NT2/D1 (cell line): ENCODE measurements around the gene COL23A1.
"Not testable (repeated sequence)": the region's sequence is repeated elsewhere in the genome, so short reads cannot be mapped to it uniquely, and the experiment has no call there.

ENCODE experiments used
- DNase-seq: peaks from one replicate; pipeline ENCODE4 v3.0.0-alpha.2; 2011; ENCODE audit warnings: low read depth, low spot score
- H3K27me3 ChIP-seq: 2 replicates; pipeline ENCODE4 v1.6.0; 2011; ENCODE audit warnings: mild to moderate bottlenecking; ENCODE audit not compliant: insufficient read length, insufficient read depth
- H3K36me3 ChIP-seq: 2 replicates; pipeline ENCODE4 v1.6.1; 2011; ENCODE audit warnings: mild to moderate bottlenecking, low read length, mixed read lengths; ENCODE audit not compliant: insufficient read depth, insufficient read length
- H3K4me1 ChIP-seq: 2 replicates; pipeline ENCODE4 v1.5.1; 2011; ENCODE audit not compliant: insufficient read depth, insufficient read length
- H3K4me3 ChIP-seq: 2 replicates; pipeline ENCODE4 v1.5.1; 2011; ENCODE audit warnings: low read depth; ENCODE audit not compliant: insufficient read length
- H3K9ac ChIP-seq: 2 replicates; pipeline ENCODE4 v1.6.0; 2011; ENCODE audit warnings: low read depth; ENCODE audit not compliant: insufficient read length
- H3K9me3 ChIP-seq: 2 replicates; pipeline ENCODE4 v1.5.1; 2011; ENCODE audit warnings: mild to moderate bottlenecking, low read length; ENCODE audit not compliant: insufficient read depth
- SUZ12 ChIP-seq: IDR thresholded peaks from 2 replicates; pipeline ENCODE4 v1.6.1; 2011; ENCODE audit not compliant: insufficient read length, insufficient read depth; ENCODE audit errors: extremely low read depth
- YY1 ChIP-seq: IDR thresholded peaks from 2 replicates; pipeline ENCODE4 v1.6.1; 2011; ENCODE audit not compliant: insufficient read length, insufficient read depth
- ZNF274 ChIP-seq: IDR thresholded peaks from 2 replicates; pipeline ENCODE4 v1.6.1; 2011; ENCODE audit warnings: mild to moderate bottlenecking, low read depth, low read length

Gene COL23A1

GRCh38 chr5:178240341-178240741, 349.9 kb downstream of the COL23A1 start:
- H3K4me3 ChIP-seq, result no peak overlapping the region
- no peak for DNase-seq
- H3K4me1 ChIP-seq, result peaks cover 8% of the 10 kb centered on the region
- H3K9me3 ChIP-seq, result no peaks in the 10 kb centered on the region
- no peak overlapping the region for H3K9ac ChIP-seq
- H3K36me3 ChIP-seq, result no peaks in the 10 kb centered on the region
- TF ChIP-seq ZNF274 (no peak), YY1 (no peak), SUZ12 (no peak)
- no peaks in the 10 kb centered on the region for H3K27me3 ChIP-seq

- H3K9me3 ChIP-seq, H3K4me3 ChIP-seq, H3K36me3 ChIP-seq, DNase-seq, H3K27me3 ChIP-seq, H3K9ac ChIP-seq, H3K4me1 ChIP-seq: not testable (repeated sequence)
Observed at GRCh38 chr5:178239626-178240301, 350.4 kb downstream of the COL23A1 start.

- no peaks in the 10 kb centered on the region for H3K9me3 ChIP-seq
- H3K27me3 ChIP-seq, result peaks cover 8% of the 10 kb centered on the region
- H3K4me1 ChIP-seq, result peaks cover 8% of the 10 kb centered on the region
- no peak overlapping the region for H3K9ac ChIP-seq
- no peak for DNase-seq
- no peaks in the 10 kb centered on the region for H3K36me3 ChIP-seq
- TF ChIP-seq SUZ12 (no peak), ZNF274 (no peak), YY1 (no peak)
- H3K4me3 ChIP-seq, result no peak overlapping the region
Observed at GRCh38 chr5:178238711-178239592, 351.2 kb downstream of the COL23A1 start.

- DNase-seq, result no peak
- Histone ChIP-seq H3K27me3 (peaks cover 9% of the 10 kb centered on the region), H3K4me3 (no peak overlapping the region), H3K9ac (no peak overlapping the region), H3K36me3 (no peaks in the 10 kb centered on the region), H3K9me3 (no peaks in the 10 kb centered on the region), H3K4me1 (peaks cover 8% of the 10 kb centered on the region)
- TF ChIP-seq SUZ12 (no peak), ZNF274 (no peak)
Observed at GRCh38 chr5:178238313-178238635, 351.9 kb downstream of the COL23A1 start.

- Histone ChIP-seq H3K9me3 (no peaks in the 10 kb centered on the region), H3K27me3 (peaks cover 9% of the 10 kb centered on the region), H3K4me1 (peaks cover 8% of the 10 kb centered on the region), H3K9ac (no peak overlapping the region), H3K36me3 (no peaks in the 10 kb centered on the region), H3K4me3 (no peak overlapping the region)
- TF ChIP-seq ZNF274 (no peak), SUZ12 (no peak), YY1 (no peak)
- no peak for DNase-seq
Observed at GRCh38 chr5:178237431-178238312, 352.5 kb downstream of the COL23A1 start.

- Histone ChIP-seq H3K36me3 (no peaks in the 10 kb centered on the region), H3K4me3 (no peak overlapping the region), H3K4me1 (peaks cover 8% of the 10 kb centered on the region), H3K9me3 (no peaks in the 10 kb centered on the region), H3K27me3 (peaks cover 9% of the 10 kb centered on the region), H3K9ac (peak overlapping the region; percentile 32)
- DNase-seq, result no peak
- no peak for TF ChIP-seq SUZ12
- TF ChIP-seq YY1, result no peak
- TF ChIP-seq ZNF274, result no peak
Observed at GRCh38 chr5:178236679-178237078, 353.5 kb downstream of the COL23A1 start.

GRCh38 chr5:178236126-178236525, 354.1 kb downstream of the COL23A1 start:
- TF ChIP-seq SUZ12 (no peak), ZNF274 (no peak), YY1 (no peak)
- Histone ChIP-seq H3K27me3 (peaks cover 9% of the 10 kb centered on the region), H3K36me3 (peaks cover 2% of the 10 kb centered on the region), H3K9ac (peak overlapping the region; percentile 32), H3K4me3 (no peak overlapping the region), H3K9me3 (no peaks in the 10 kb centered on the region), H3K4me1 (peaks cover 14% of the 10 kb centered on the region)
- DNase-seq, result no peak
